HG03045 (cell line): ENCODE measurements around the gene REPS1.

Source experiments
- ATAC-seq: cut with Tn5 transposase; IDR thresholded peaks from one replicate; pipeline ENCODE4 v1.9.1; 2021; ENCODE audit warnings: mild to moderate bottlenecking, moderate library complexity; ENCODE audit not compliant: unreplicated experiment

The REPS1 gene

DNA sequence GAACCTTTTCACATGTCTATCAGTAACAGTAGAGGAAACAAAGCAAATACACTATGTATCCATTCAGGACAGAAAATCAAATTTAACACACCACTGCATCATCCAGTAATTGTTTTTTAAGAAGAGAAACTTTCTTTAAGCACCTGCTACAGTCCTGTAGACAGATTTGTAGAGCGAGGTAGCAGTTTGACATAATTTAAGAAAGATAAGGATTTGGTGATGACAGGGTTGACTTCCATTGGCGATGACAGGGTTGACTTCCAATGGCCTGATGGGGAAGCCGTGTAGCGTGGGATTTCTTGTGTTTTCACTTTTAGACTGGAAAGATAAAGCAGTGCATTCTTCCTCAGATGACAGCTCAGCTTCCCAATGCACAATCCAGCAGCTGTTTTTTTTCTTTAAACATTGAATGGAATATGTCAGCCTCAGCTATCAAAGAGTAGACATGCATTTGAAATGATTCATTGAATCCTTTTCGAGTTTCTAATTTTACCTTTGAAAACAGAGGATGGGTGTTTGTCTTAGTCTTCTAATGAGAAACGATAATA, 123.6 kb downstream of the REPS1 start:
- ATAC-seq, result no peak

GRCh38 chr6:138863321-138863720, 124.7 kb downstream of the REPS1 start:
- ATAC-seq, result no peak

- no peak for ATAC-seq
Observed at GRCh38 chr6:138862456-138862855, 125.6 kb downstream of the REPS1 start.

DNA sequence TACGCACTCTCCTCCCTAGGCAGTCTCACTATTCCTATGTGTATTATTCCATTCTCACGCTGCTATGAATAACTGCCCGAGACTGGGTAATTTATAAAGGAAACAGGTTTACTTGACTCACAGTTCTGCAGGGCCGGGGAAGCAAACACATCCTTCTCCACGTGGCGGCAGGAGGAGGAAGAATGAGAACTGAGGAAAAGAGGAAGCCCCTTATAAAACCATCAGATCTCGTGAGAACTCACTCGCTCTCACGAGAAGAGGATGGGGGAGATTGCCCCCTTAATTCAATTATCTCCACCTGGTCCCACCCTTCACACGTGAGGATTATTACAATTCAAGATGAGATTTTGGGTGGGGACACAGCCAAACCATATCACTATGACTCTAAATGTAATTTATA, 130.3 kb downstream of the REPS1 start:
- no peak for ATAC-seq

- no peak for ATAC-seq
Observed at GRCh38 chr6:138856654-138857053, 131.4 kb downstream of the REPS1 start.
